ENCODE results near the gene UGT3A1. TPM values are rescaled to one million over a fixed set of nuclear protein-coding genes. Genes with fewer than 3 reads are reported as not detected.

UGT3A1 gene
- total and polyA plus RNA-seq, 10 of the 15 experiments (the other 5 are each of a cell fraction or from before 2014, with no cell fraction given), result not detected

- H3K27ac ChIP-seq (ENCODE audit: control insufficient read depth, insufficient read depth), result no peak overlapping the region
- no peaks in the 10 kb centered on the region for H3K79me2 ChIP-seq (ENCODE audit: control insufficient read depth, insufficient read depth, low read length)
- no peaks in the 10 kb centered on the region for H3K27me3 ChIP-seq (replicated peaks in 1 of 2; ENCODE audit: control insufficient read depth in 2 of 2, insufficient read depth in 2 of 2, low read length in 1 of 2)
- no peaks in the 10 kb centered on the region for H3K4me1 ChIP-seq (ENCODE audit: control insufficient read depth, insufficient read depth, low read length)
- no peak overlapping the region for H3K4me3 ChIP-seq
- TF ChIP-seq ZBTB4 (CRISPR knock-in tag; IDR thresholded peaks at IDR 0.05) (no peak), SREBF1 (IDR thresholded peaks at IDR 0.05; ENCODE audit: low read length) (no peak), SMAD5 (IDR thresholded peaks at IDR 0.05; ENCODE audit: low read depth) (no peak)
- ChIA-PET SMC1A (ENCODE audit: uncharacterized antibody, unreplicated experiment) (no interaction called here), CTCF (no interaction called here), RAD21 (ENCODE audit: unreplicated experiment) (no interaction called here), POLR2A (no interaction called here)
- ATAC-seq (no peak), FAIRE-seq (no peak), DNase-seq (ENCODE audit: low read depth, low spot score) (no peak)
- intact Hi-C loops (cut with micrococcal nuclease; ENCODE audit: unreplicated experiment) (no loop called here), in situ Hi-C loops (cut with MboI) (no loop called here)
- no peak overlapping the region for H3K4me2 ChIP-seq (ENCODE audit: control insufficient read depth, insufficient read depth)
- no peak overlapping the region for H3K9ac ChIP-seq (ENCODE audit: control insufficient read depth, insufficient read depth, low read length)
- H3K9me3 ChIP-seq (replicated peaks; ENCODE audit: control insufficient read depth, insufficient read depth, low read length), result no peaks in the 10 kb centered on the region
- no peak overlapping the region for H2AFZ ChIP-seq (ENCODE audit: control insufficient read depth, low read depth, low read length)
- WGBS (ENCODE audit: insufficient coverage, insufficient replicate concordance, low lambda C conversion rate, missing lambda C conversion rate), result 33% methylated on average over 5 of the region's 5 CpGs
- no peaks in the 10 kb centered on the region for H4K20me1 ChIP-seq (ENCODE audit: control insufficient read depth, insufficient read depth)
- no peaks in the 10 kb centered on the region for H3K36me3 ChIP-seq (ENCODE audit: control insufficient read depth in 2 of 2, insufficient read depth in 2 of 2, low read length in 1 of 2)
- no TSS peak for BruUV-seq (replicated peaks)
Measured at GRCh38 chr5:35971878-35972210, 19.3 kb downstream of the UGT3A1 start.

GRCh38 chr5:35971186-35971877, 19.9 kb downstream of the UGT3A1 start:
- Histone ChIP-seq H2AFZ (ENCODE audit: control insufficient read depth, low read depth, low read length) (no peak overlapping the region), H3K9ac (ENCODE audit: control insufficient read depth, insufficient read depth, low read length) (no peak overlapping the region), H3K79me2 (ENCODE audit: control insufficient read depth, insufficient read depth, low read length) (no peaks in the 10 kb centered on the region), H3K27ac (ENCODE audit: control insufficient read depth, insufficient read depth) (no peak overlapping the region), H3K4me2 (ENCODE audit: control insufficient read depth, insufficient read depth) (no peak overlapping the region), H3K36me3 (ENCODE audit: control insufficient read depth in 2 of 2, insufficient read depth in 2 of 2, low read length in 1 of 2) (no peaks in the 10 kb centered on the region), H4K20me1 (ENCODE audit: control insufficient read depth, insufficient read depth) (no peaks in the 10 kb centered on the region), H3K9me3 (replicated peaks; ENCODE audit: control insufficient read depth, insufficient read depth, low read length) (no peaks in the 10 kb centered on the region), H3K4me1 (ENCODE audit: control insufficient read depth, insufficient read depth, low read length) (no peaks in the 10 kb centered on the region), H3K27me3 (replicated peaks in 1 of 2; ENCODE audit: control insufficient read depth in 2 of 2, insufficient read depth in 2 of 2, low read length in 1 of 2) (no peaks in the 10 kb centered on the region), H3K4me3 (no peak overlapping the region)
- intact Hi-C loops (cut with micrococcal nuclease; ENCODE audit: unreplicated experiment) (no loop called here), in situ Hi-C loops (cut with MboI) (no loop called here)
- ATAC-seq, result no peak
- no peak for DNase-seq (ENCODE audit: low read depth, low spot score)
- no TSS peak for BruUV-seq (replicated peaks)
- no peak for TF ChIP-seq IKZF1 (conservative IDR thresholded peaks at IDR 0.05)
- no peak for TF ChIP-seq BACH1 (IDR thresholded peaks at IDR 0.05; ENCODE audit: borderline replicate concordance)
- no peak for TF ChIP-seq LARP7 (IDR thresholded peaks at IDR 0.05)
- no peak for TF ChIP-seq RELA (IDR thresholded peaks at IDR 0.05; ENCODE audit: borderline replicate concordance, partially characterized antibody)
- no peak for TF ChIP-seq GABPA (IDR thresholded peaks at IDR 0.05; ENCODE audit: low read depth)
- TF ChIP-seq PAX8 (IDR thresholded peaks at IDR 0.05), result no peak
- no peak for TF ChIP-seq IKZF2 (IDR thresholded peaks at IDR 0.05)
- no peak for TF ChIP-seq SPI1 (IDR thresholded peaks at IDR 0.05; ENCODE audit: borderline replicate concordance, insufficient read depth, low read depth, low read length)
- TF ChIP-seq RELB (IDR thresholded peaks at IDR 0.05; ENCODE audit: low read depth), result no peak
- TF ChIP-seq EGR1 (IDR thresholded peaks at IDR 0.05; ENCODE audit: borderline replicate concordance in 1 of 2, low read depth in 2 of 2, low read length in 2 of 2), result no peak
- TF ChIP-seq STAT1 (conservative IDR thresholded peaks at IDR 0.05), result no peak
- TF ChIP-seq ZNF207 (IDR thresholded peaks at IDR 0.05; ENCODE audit: borderline replicate concordance), result no peak
- ChIA-PET SMC1A (ENCODE audit: uncharacterized antibody, unreplicated experiment) (no interaction called here), RAD21 (ENCODE audit: unreplicated experiment) (no interaction called here), POLR2A (no interaction called here), CTCF (no interaction called here)
- WGBS (ENCODE audit: insufficient coverage, insufficient replicate concordance, low lambda C conversion rate, missing lambda C conversion rate), result 57% methylated on average over 4 of the region's 4 CpGs
- FAIRE-seq, result no peak
